Osteoblast (primary cell): ENCODE measurements around the gene C19orf53. TPM values are rescaled to one million over a fixed set of nuclear protein-coding genes. Genes with fewer than 3 reads are reported as not detected.
A peak's percentile ranks its signal among the peaks of the same experiment; 100 is the strongest.

Experiments used
- DNase-seq: peaks from one replicate; pipeline ENCODE4 v3.0.0; 2011; ENCODE audit warnings: low spot score, mixed read lengths; ENCODE audit not compliant: insufficient read length; ENCODE audit errors: missing footprints
- H2AFZ ChIP-seq: 2 replicates; pipeline ENCODE4 v1.6.0; 2011; ENCODE audit warnings: mild to moderate bottlenecking, low read length
- H3K27ac ChIP-seq: 2 replicates; pipeline ENCODE4 v1.5.1; 2011; ENCODE audit warnings: mild to moderate bottlenecking, low read depth, low read length, moderate library complexity
- H3K27me3 ChIP-seq: 2 replicates; pipeline ENCODE4 v1.6.0; 2012; ENCODE audit warnings: mild to moderate bottlenecking, control low read depth, inconsistent platforms, low read length, moderate library complexity; ENCODE audit not compliant: insufficient read depth
- H3K36me3 ChIP-seq: 2 replicates; pipeline ENCODE4 v1.5.1; 2011; ENCODE audit warnings: mild to moderate bottlenecking, low read length, control low read depth, moderate library complexity; ENCODE audit not compliant: insufficient read depth
- H3K4me1 ChIP-seq: 2 replicates; pipeline ENCODE4 v1.5.1; 2011; ENCODE audit warnings: mild to moderate bottlenecking, low read length, control low read depth, moderate library complexity; ENCODE audit not compliant: insufficient read depth
- H3K4me2 ChIP-seq: 2 replicates; pipeline ENCODE4 v1.6.0; 2011; ENCODE audit warnings: mild to moderate bottlenecking, low read length; ENCODE audit not compliant: insufficient read depth
- H3K4me3 ChIP-seq: fragments of 200-600 bp; sonication (generic); 3 replicates; pipeline ENCODE4 v1.5.1; 2012; ENCODE audit warnings: mild to moderate bottlenecking, low read length, inconsistent platforms; ENCODE audit not compliant: insufficient read depth
- H3K79me2 ChIP-seq: 2 replicates; pipeline ENCODE4 v1.6.0; 2012; ENCODE audit warnings: mild to moderate bottlenecking, low read length, control low read depth, inconsistent platforms; ENCODE audit not compliant: insufficient read depth
- H3K9me3 ChIP-seq: 2 replicates; pipeline ENCODE4 v1.5.1; 2011; ENCODE audit warnings: low read depth, low read length, control low read depth
- H4K20me1 ChIP-seq: 2 replicates; pipeline ENCODE4 v1.6.0; 2012; ENCODE audit warnings: mild to moderate bottlenecking, low read length, control low read depth; ENCODE audit not compliant: insufficient read depth
- total RNA-seq: library from RNA; depleted of rRNA; stranded (reverse); fragments of >200 nt; gene quantifications from 2 replicates; pipeline ENCODE4 v1.2.3, GENCODE V29; 2012
- TF ChIP-seq, protein P1 (sequence below): IDR thresholded peaks from 2 replicates; pipeline ENCODE4 v1.5.1; 2011; ENCODE audit warnings: mild to moderate bottlenecking, low read depth, low read length, moderate library complexity; ENCODE audit errors: extremely low read depth

Gene C19orf53
- total RNA-seq, 1 donor = 33.3 TPM

DNA sequence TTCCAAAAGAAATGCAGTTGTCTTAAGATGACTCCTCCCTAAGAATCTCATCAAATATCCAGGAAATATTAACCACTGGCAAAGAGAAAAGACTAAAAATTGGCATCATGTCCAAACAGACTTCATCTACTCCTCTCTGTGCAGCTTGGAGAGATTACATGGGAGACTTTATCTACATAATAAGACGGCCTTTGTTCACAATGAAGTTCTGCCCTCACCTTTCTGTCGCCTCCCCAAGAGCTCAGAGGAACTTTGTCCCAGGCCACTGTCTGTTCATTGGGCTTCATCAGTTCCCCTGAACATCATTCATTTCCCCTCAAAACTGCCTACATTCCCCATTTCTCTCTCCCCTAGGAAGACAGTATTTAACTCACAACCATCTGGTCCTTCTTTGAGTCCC, 32.4 kb upstream of the C19orf53 start:
- no peaks in the 10 kb centered on the region for H3K79me2 ChIP-seq
- no peak overlapping the region for H2AFZ ChIP-seq
- no peak overlapping the region for H3K27ac ChIP-seq
- peak; percentile 46 for DNase-seq
- no peaks in the 10 kb centered on the region for H3K36me3 ChIP-seq
- no peak overlapping the region for H3K4me3 ChIP-seq
- H4K20me1 ChIP-seq = no peaks in the 10 kb centered on the region
- no peaks in the 10 kb centered on the region for H3K27me3 ChIP-seq
- peaks cover 9% of the 10 kb centered on the region for H3K4me1 ChIP-seq
- H3K9me3 ChIP-seq = no peaks in the 10 kb centered on the region
- TF ChIP-seq, protein P1, sequence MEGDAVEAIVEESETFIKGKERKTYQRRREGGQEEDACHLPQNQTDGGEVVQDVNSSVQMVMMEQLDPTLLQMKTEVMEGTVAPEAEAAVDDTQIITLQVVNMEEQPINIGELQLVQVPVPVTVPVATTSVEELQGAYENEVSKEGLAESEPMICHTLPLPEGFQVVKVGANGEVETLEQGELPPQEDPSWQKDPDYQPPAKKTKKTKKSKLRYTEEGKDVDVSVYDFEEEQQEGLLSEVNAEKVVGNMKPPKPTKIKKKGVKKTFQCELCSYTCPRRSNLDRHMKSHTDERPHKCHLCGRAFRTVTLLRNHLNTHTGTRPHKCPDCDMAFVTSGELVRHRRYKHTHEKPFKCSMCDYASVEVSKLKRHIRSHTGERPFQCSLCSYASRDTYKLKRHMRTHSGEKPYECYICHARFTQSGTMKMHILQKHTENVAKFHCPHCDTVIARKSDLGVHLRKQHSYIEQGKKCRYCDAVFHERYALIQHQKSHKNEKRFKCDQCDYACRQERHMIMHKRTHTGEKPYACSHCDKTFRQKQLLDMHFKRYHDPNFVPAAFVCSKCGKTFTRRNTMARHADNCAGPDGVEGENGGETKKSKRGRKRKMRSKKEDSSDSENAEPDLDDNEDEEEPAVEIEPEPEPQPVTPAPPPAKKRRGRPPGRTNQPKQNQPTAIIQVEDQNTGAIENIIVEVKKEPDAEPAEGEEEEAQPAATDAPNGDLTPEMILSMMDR = no peak
- no peak overlapping the region for H3K4me2 ChIP-seq

DNA sequence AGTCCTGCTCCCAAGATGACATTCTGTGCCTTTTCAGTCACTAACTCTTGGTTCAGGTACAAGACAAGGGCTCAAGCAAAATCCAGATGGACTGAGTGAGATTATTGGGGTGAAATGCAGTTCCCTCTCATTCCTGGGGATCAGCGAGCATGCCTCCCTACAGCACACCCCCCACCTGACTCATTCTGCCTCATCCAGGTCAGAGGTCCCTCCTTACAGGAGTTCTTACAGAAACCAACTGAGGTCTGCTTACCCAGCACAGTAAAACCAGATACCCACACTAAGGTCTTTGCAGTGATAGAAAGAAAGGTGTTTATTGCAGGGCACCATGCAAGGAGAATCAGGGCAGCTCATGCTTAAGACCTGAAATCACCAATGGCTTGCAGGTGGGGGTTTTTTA, 31.5 kb upstream of the C19orf53 start:
- Histone ChIP-seq H2AFZ (no peak overlapping the region), H3K79me2 (peaks cover under 1% of the 10 kb centered on the region), H3K4me3 (no peak overlapping the region), H3K27me3 (no peaks in the 10 kb centered on the region), H3K9me3 (no peaks in the 10 kb centered on the region), H3K27ac (no peak overlapping the region), H3K4me1 (peaks cover 9% of the 10 kb centered on the region), H3K36me3 (no peaks in the 10 kb centered on the region), H4K20me1 (no peaks in the 10 kb centered on the region), H3K4me2 (peak overlapping the region; percentile 28)
- TF ChIP-seq, protein P1 = no peak
- peak; percentile 69 for DNase-seq

GRCh38 chr19:13744174-13744573, 30.1 kb upstream of the C19orf53 start:
- Histone ChIP-seq H3K4me3 (no peak overlapping the region), H3K79me2 (peaks cover 14% of the 10 kb centered on the region), H3K27ac (no peak overlapping the region), H4K20me1 (no peaks in the 10 kb centered on the region), H2AFZ (no peak overlapping the region), H3K9me3 (no peaks in the 10 kb centered on the region), H3K4me2 (no peak overlapping the region), H3K4me1 (peaks cover 13% of the 10 kb centered on the region), H3K36me3 (no peaks in the 10 kb centered on the region), H3K27me3 (no peaks in the 10 kb centered on the region)
- no peak for DNase-seq
- TF ChIP-seq, protein P1 = no peak

- Histone ChIP-seq H3K27ac (no peak overlapping the region), H4K20me1 (peaks cover 5% of the 10 kb centered on the region), H3K36me3 (peaks cover 6% of the 10 kb centered on the region), H3K4me3 (peak overlapping the region; percentile 96), H3K9me3 (no peaks in the 10 kb centered on the region), H3K79me2 (peaks cover 36% of the 10 kb centered on the region), H2AFZ (peak overlapping the region; percentile 48), H3K4me2 (peak overlapping the region; percentile 91), H3K4me1 (peaks cover 13% of the 10 kb centered on the region), H3K27me3 (no peaks in the 10 kb centered on the region)
- no peak for DNase-seq
- TF ChIP-seq, protein P1 = no peak
These were observed 27.2 kb upstream of the C19orf53 start for GRCh38 chr19:13747098-13747453.
